H1 (cell line): ENCODE data around the gene LTB4R. TPM values are rescaled to one million over a fixed set of nuclear protein-coding genes. Genes with fewer than 3 reads are reported as not detected.

ENCODE experiments used
- KDM4A ChIP-seq: IDR thresholded peaks from one replicate; pipeline ENCODE4 v1.7.1; 2012; ENCODE audit warnings: low read depth, mild to moderate bottlenecking, moderate library complexity, low read length, inconsistent platforms; ENCODE audit not compliant: severe bottlenecking
- POLR2A ChIP-seq, 2 experiments: IDR thresholded peaks; 1 replicate in 1 of 2; 2 replicates in 1 of 2; pipeline ENCODE4 v1.6.1; 2011; ENCODE audit warnings: low read depth in 2 of 2, low read length in 2 of 2, mild to moderate bottlenecking in 2 of 2; ENCODE audit errors: control extremely low read depth in 1 of 2
- RBBP5 ChIP-seq: IDR thresholded peaks from 2 replicates; pipeline ENCODE4 v1.7.1; 2012; ENCODE audit warnings: low read depth, mild to moderate bottlenecking, inconsistent platforms, low read length, moderate library complexity, borderline replicate concordance
- SP2 ChIP-seq: IDR thresholded peaks from 2 replicates; pipeline ENCODE4 v1.6.1; 2012; ENCODE audit warnings: mild to moderate bottlenecking, low read length, inconsistent platforms
- USF2 ChIP-seq: IDR thresholded peaks from 2 replicates; pipeline ENCODE4 v1.6.1; 2011; ENCODE audit warnings: low read length, improper control_type of control experiment
- polyA plus RNA-seq, 7 experiments: library from polyadenylated mRNA; depleted of rRNA in 3 of 7; stranded (reverse) in 5 of 7; unstranded in 2 of 7; fragments of >200 nt in 5 of 7; fragments of 200-250 nt in 2 of 7; gene quantifications; 1 replicate in 5 of 7; 2 replicates in 1 of 7; 4 replicates in 1 of 7; pipeline versions ENCODE4 v1.2.1 to v1.2.3, GENCODE V29; 2011 to 2013; ENCODE audit warnings: missing spikeins in 2 of 7, mixed read lengths in 2 of 7
- total RNA-seq: library from RNA; stranded (reverse); fragmentation: NEBNext Ultra II Directional; extraction: Animal tissue kit (Norgen Biotek cat#: 25700); gene quantifications from 2 replicates; pipeline ENCODE4 v1.2.1, GENCODE V29; 2021

The LTB4R gene
- total and polyA plus RNA-seq, 2 of the 8 experiments (the other 6 are each of a cell fraction or from before 2014, with no cell fraction given), result 4.1 to 6.7 TPM

- no peak for TF ChIP-seq POLR2A (IDR thresholded peaks at IDR 0.05; ENCODE audit: control extremely low read depth in 1 of 2, low read depth in 2 of 2, low read length in 2 of 2)
- no peak for TF ChIP-seq RBBP5
- TF ChIP-seq USF2, result no peak
- no peak for TF ChIP-seq SP2
- TF ChIP-seq KDM4A, result no peak
- TF ChIP-seq, all 59 proteins: peak for 0
Measured at GRCh38 chr14:24347134-24347533, 35.8 kb downstream of the LTB4R start (continued).
